DND-41 (cell line): Measurements from ENCODE around the gene SLC12A8.

Experiments used
- EZH2 ChIP-seq: IDR thresholded peaks from 3 replicates; pipeline ENCODE4 v1.6.1; 2012; ENCODE audit warnings: borderline replicate concordance, low read depth, mild to moderate bottlenecking, moderate library complexity, low read length, inconsistent platforms; ENCODE audit not compliant: severe bottlenecking
- TF ChIP-seq, protein P1 (sequence below): IDR thresholded peaks from 2 replicates; pipeline ENCODE4 v1.5.1; 2012; ENCODE audit warnings: borderline replicate concordance, low read length, moderate library complexity, mild to moderate bottlenecking; ENCODE audit not compliant: poor library complexity, severe bottlenecking; ENCODE audit errors: extremely low read depth

DNA sequence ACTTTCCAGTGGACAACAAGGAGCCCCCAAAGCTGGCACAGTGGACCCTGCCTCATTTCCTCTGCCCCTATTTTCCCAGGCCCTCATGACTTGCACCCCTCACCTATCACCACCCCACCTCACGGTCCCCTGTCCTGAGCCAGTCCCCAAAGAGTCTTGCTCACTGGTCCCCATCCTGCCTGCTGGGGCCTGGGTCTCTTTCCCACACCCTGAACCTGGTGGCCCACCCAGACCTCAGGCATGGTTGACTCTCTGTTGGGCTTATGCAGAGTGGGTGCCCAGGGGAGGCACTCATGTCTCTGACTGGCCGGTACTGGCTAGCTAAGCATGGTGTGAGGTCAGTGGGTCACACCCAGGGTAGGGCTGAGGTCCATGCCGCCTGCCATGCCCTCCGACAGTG is 73.2 kb downstream of the SLC12A8 start:
- TF ChIP-seq, protein P1, sequence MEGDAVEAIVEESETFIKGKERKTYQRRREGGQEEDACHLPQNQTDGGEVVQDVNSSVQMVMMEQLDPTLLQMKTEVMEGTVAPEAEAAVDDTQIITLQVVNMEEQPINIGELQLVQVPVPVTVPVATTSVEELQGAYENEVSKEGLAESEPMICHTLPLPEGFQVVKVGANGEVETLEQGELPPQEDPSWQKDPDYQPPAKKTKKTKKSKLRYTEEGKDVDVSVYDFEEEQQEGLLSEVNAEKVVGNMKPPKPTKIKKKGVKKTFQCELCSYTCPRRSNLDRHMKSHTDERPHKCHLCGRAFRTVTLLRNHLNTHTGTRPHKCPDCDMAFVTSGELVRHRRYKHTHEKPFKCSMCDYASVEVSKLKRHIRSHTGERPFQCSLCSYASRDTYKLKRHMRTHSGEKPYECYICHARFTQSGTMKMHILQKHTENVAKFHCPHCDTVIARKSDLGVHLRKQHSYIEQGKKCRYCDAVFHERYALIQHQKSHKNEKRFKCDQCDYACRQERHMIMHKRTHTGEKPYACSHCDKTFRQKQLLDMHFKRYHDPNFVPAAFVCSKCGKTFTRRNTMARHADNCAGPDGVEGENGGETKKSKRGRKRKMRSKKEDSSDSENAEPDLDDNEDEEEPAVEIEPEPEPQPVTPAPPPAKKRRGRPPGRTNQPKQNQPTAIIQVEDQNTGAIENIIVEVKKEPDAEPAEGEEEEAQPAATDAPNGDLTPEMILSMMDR: no peak
- no peak for TF ChIP-seq EZH2
